ENCODE measurements around the gene S100A6.

S100A6 gene

GRCh38 chr1:153513666-153514065, 22.1 kb downstream of the S100A6 start:
- no peaks in the 10 kb centered on the region for H3K79me2 ChIP-seq (ENCODE audit: insufficient read depth, low read depth)
- H3K27me3 ChIP-seq (ENCODE audit: insufficient read depth, low read depth): no peaks in the 10 kb centered on the region
- no peak overlapping the region for H3K4me2 ChIP-seq
- no peaks in the 10 kb centered on the region for H3K36me3 ChIP-seq (ENCODE audit: insufficient read depth)
- no peaks in the 10 kb centered on the region for H4K20me1 ChIP-seq (ENCODE audit: insufficient read depth)
- H3K27ac ChIP-seq: no peak overlapping the region
- H3K4me1 ChIP-seq (ENCODE audit: low read depth, poor library complexity, severe bottlenecking): peaks cover 13% of the 10 kb centered on the region
- no peak for TF ChIP-seq CTCF (conservative IDR thresholded peaks at IDR 0.05; ENCODE audit: low read depth, low read length)
- H3K9ac ChIP-seq: no peak overlapping the region
- no peak overlapping the region for H3K4me3 ChIP-seq (IDR thresholded peaks at IDR 0.05; ENCODE audit: insufficient read depth, low read depth, low read length)
- no peak overlapping the region for H2AFZ ChIP-seq (ENCODE audit: low read depth)

GRCh38 chr1:153513023-153513422, 22.8 kb downstream of the S100A6 start:
- Histone ChIP-seq H3K79me2 (ENCODE audit: insufficient read depth, low read depth) (no peaks in the 10 kb centered on the region), H3K9ac (no peak overlapping the region), H3K4me3 (IDR thresholded peaks at IDR 0.05; ENCODE audit: insufficient read depth, low read depth, low read length) (no peak overlapping the region), H2AFZ (ENCODE audit: low read depth) (no peak overlapping the region), H3K36me3 (ENCODE audit: insufficient read depth) (no peaks in the 10 kb centered on the region), H3K4me2 (no peak overlapping the region), H4K20me1 (ENCODE audit: insufficient read depth) (no peaks in the 10 kb centered on the region), H3K27me3 (ENCODE audit: insufficient read depth, low read depth) (no peaks in the 10 kb centered on the region), H3K4me1 (ENCODE audit: low read depth, poor library complexity, severe bottlenecking) (peaks cover 10% of the 10 kb centered on the region), H3K27ac (no peak overlapping the region)
- no peak for TF ChIP-seq CTCF (conservative IDR thresholded peaks at IDR 0.05; ENCODE audit: low read depth, low read length)

- TF ChIP-seq CTCF (conservative IDR thresholded peaks at IDR 0.05; ENCODE audit: low read depth, low read length): peak; percentile 100
- Histone ChIP-seq H3K9ac (peak overlapping the region; percentile 23; the same call in 1 of the 2 replicates), H3K4me1 (ENCODE audit: low read depth, poor library complexity, severe bottlenecking) (peaks cover 10% of the 10 kb centered on the region), H4K20me1 (ENCODE audit: insufficient read depth) (no peaks in the 10 kb centered on the region), H3K36me3 (ENCODE audit: insufficient read depth) (no peaks in the 10 kb centered on the region), H3K4me2 (peak overlapping the region; percentile 18), H3K79me2 (ENCODE audit: insufficient read depth, low read depth) (no peaks in the 10 kb centered on the region), H3K27ac (no peak overlapping the region), H2AFZ (ENCODE audit: low read depth) (peak overlapping the region; percentile 80), H3K4me3 (IDR thresholded peaks at IDR 0.05; ENCODE audit: insufficient read depth, low read depth, low read length) (no peak overlapping the region), H3K27me3 (ENCODE audit: insufficient read depth, low read depth) (no peaks in the 10 kb centered on the region)
Observed at GRCh38 chr1:153510984-153511410, 24.8 kb downstream of the S100A6 start.

GRCh38 chr1:153509729-153510354, 25.9 kb downstream of the S100A6 start:
- Histone ChIP-seq H3K36me3 (ENCODE audit: insufficient read depth) (no peaks in the 10 kb centered on the region), H3K4me2 (no peak overlapping the region), H3K4me1 (ENCODE audit: low read depth, poor library complexity, severe bottlenecking) (peaks cover 10% of the 10 kb centered on the region), H2AFZ (ENCODE audit: low read depth) (peak overlapping the region; percentile 80; the same call in 1 of the 2 replicates), H3K27me3 (ENCODE audit: insufficient read depth, low read depth) (no peaks in the 10 kb centered on the region), H3K9ac (no peak overlapping the region), H4K20me1 (ENCODE audit: insufficient read depth) (no peaks in the 10 kb centered on the region), H3K4me3 (IDR thresholded peaks at IDR 0.05; ENCODE audit: insufficient read depth, low read depth, low read length) (no peak overlapping the region), H3K79me2 (ENCODE audit: insufficient read depth, low read depth) (no peaks in the 10 kb centered on the region), H3K27ac (no peak overlapping the region)
- peak; percentile 99 for TF ChIP-seq CTCF (conservative IDR thresholded peaks at IDR 0.05; ENCODE audit: low read depth, low read length)

Measured in KMS-11 (cell line).